K562 (cell line): ENCODE results near the gene NCCRP1. TPM values are rescaled to one million over a fixed set of nuclear protein-coding genes. Genes with fewer than 3 reads are reported as not detected.
A peak's percentile ranks its signal among the peaks of the same experiment; 100 is the strongest.

Experiments
- ATAC-seq: fragments of 200-7000 bp; cut with Tn5 transposase; 3 replicates; pipeline ENCODE4 v1.9.1; 2020; ENCODE audit warnings: moderate library complexity
- BruUV-seq: library from RNA; stranded (reverse); fragments of 400-500 nt; replicated peaks from 2 replicates; lab custom pipeline; 2021; lab: Mats Ljungman, UMichigan
- CTCF ChIA-PET: fragments of 300-600 bp; formaldehyde crosslinking; extraction: SDS; loops from one replicate; lab custom pipeline; 2021; ENCODE audit warnings: low intra/inter-chr PET ratio; lab: Yijun Ruan, JAX
- POLR2A ChIA-PET: fragments of 300-600, 350-650 bp; sonication (Branson Sonifier 250); formaldehyde crosslinking; extraction: SDS; loops from one replicate; lab custom pipeline; 2021; ENCODE audit warnings: antibody characterized with exemption, inconsistent platforms; lab: Yijun Ruan, JAX
- DNase-seq, 4 experiments: peaks; one replicate each; pipeline versions ENCODE4 v3.0.0 to v3.0.0-alpha.2; 2011 to 2018; ENCODE audit warnings: low spot score in 3 of 4, mixed read lengths in 3 of 4; ENCODE audit errors: extremely low read depth in 1 of 4
- FAIRE-seq: peaks from 2 replicates; lab custom pipeline; 2011; peaks lifted over from hg19 to GRCh38; lab: Jason Lieb, UNC
- H2AFZ ChIP-seq: 2 replicates; pipeline ENCODE4 v1.6.0; 2011; ENCODE audit warnings: low read depth, low read length, control low read depth, inconsistent platforms
- H3K27ac ChIP-seq: fragments of 200-600 bp; 3 replicates; pipeline ENCODE4 v1.8.0; 2011; ENCODE audit warnings: low read depth, mild to moderate bottlenecking, control low read depth, inconsistent platforms, low read length, moderate library complexity, mixed read lengths; ENCODE audit errors: extremely low read depth
- H3K27me3 ChIP-seq, 2 experiments: fragments of 300-600 bp in 1 of 2; 2 replicates in 1 of 2; 3 replicates in 1 of 2; pipeline versions ENCODE4 v1.6.0 to v1.8.0; 2011; ENCODE audit warnings: inconsistent platforms in 2 of 2, low read length in 2 of 2, mild to moderate bottlenecking in 1 of 2, mixed read lengths in 1 of 2, moderate library complexity in 1 of 2; ENCODE audit not compliant: control insufficient read depth in 2 of 2, insufficient read depth in 2 of 2
- H3K36me3 ChIP-seq: fragments of 300-600 bp; 3 replicates; pipeline ENCODE4 v1.8.0; 2011; ENCODE audit warnings: mild to moderate bottlenecking, low read length, inconsistent platforms; ENCODE audit not compliant: control insufficient read depth, insufficient read depth
- H3K4me1 ChIP-seq, 2 experiments: fragments of 200-600 bp in 1 of 2; replicated peaks in 1 of 2; 2 replicates in 1 of 2; 3 replicates in 1 of 2; pipeline versions ENCODE4 v1.5.1 to v1.8.0; 2011; ENCODE audit warnings: inconsistent platforms in 2 of 2, low read length in 2 of 2, mild to moderate bottlenecking in 1 of 2, mixed read lengths in 1 of 2, moderate library complexity in 1 of 2; ENCODE audit not compliant: control insufficient read depth in 2 of 2, insufficient read depth in 2 of 2
- H3K4me2 ChIP-seq: 2 replicates; pipeline ENCODE4 v1.6.1; 2011; ENCODE audit warnings: low read length, control low read depth, inconsistent platforms, mixed read lengths; ENCODE audit not compliant: insufficient read depth
- H3K4me3 ChIP-seq: fragments of 200-600 bp; sonication (generic), shearing (Covaris generic); 2 replicates; pipeline ENCODE4 v1.5.1; 2016; ENCODE audit warnings: control low read depth, inconsistent platforms
- H3K79me2 ChIP-seq: fragments of 200-600 bp; 3 replicates; pipeline ENCODE4 v1.8.0; 2011; ENCODE audit warnings: low read length, inconsistent platforms; ENCODE audit not compliant: control insufficient read depth, insufficient read depth
- H3K9ac ChIP-seq, 2 experiments: 2 replicates each; pipeline versions ENCODE4 v1.6.0 to v1.6.1; 2011; ENCODE audit warnings: low read depth in 2 of 2, low read length in 2 of 2, control low read depth in 1 of 2, inconsistent platforms in 1 of 2, mild to moderate bottlenecking in 1 of 2, mixed read lengths in 1 of 2; ENCODE audit not compliant: insufficient read depth in 1 of 2
- H3K9me1 ChIP-seq: one replicate; pipeline ENCODE4 v1.6.0; 2011; ENCODE audit warnings: inconsistent platforms, mild to moderate bottlenecking, low read length, moderate library complexity; ENCODE audit not compliant: control insufficient read depth, insufficient read depth
- H3K9me3 ChIP-seq: replicated peaks from 2 replicates; pipeline ENCODE4 v1.5.1; 2011; ENCODE audit warnings: low read depth, low read length, inconsistent platforms; ENCODE audit not compliant: control insufficient read depth, insufficient read depth
- H4K20me1 ChIP-seq: replicated peaks from 2 replicates; pipeline ENCODE4 v1.6.1; 2011; ENCODE audit warnings: low read length, inconsistent platforms, mixed read lengths; ENCODE audit not compliant: control insufficient read depth, insufficient read depth
- L3MBTL2 ChIP-seq: fragments of 450-650 bp; IDR thresholded peaks from 2 replicates; pipeline ENCODE4 v1.6.1; 2016; ENCODE audit warnings: mild to moderate bottlenecking, moderate library complexity
- NFIC ChIP-seq: fragments of 450-650 bp; IDR thresholded peaks from 2 replicates; pipeline ENCODE4 v1.6.1; 2017; ENCODE audit warnings: mild to moderate bottlenecking, inconsistent platforms
- NFXL1 ChIP-seq: fragments of 450-650 bp; formaldehyde crosslinking; IDR thresholded peaks from 2 replicates; pipeline ENCODE4 v1.4.0; 2021; ENCODE audit warnings: mild to moderate bottlenecking
- POLR2G ChIP-seq: fragments of 200-400 bp; formaldehyde crosslinking; IDR thresholded peaks from 2 replicates; pipeline ENCODE4 v1.6.1; 2017; ENCODE audit warnings: low read depth, mild to moderate bottlenecking, antibody characterized with exemption, low read length, moderate library complexity
- SPI1 ChIP-seq: IDR thresholded peaks from 2 replicates; pipeline ENCODE4 v1.6.1; 2011; ENCODE audit warnings: low read depth, low read length, control low read depth, borderline replicate concordance
- TRIM28 ChIP-seq: fragments of 450-650 bp; IDR thresholded peaks from 2 replicates; pipeline ENCODE4 v1.6.1; 2017
- ZSCAN29 ChIP-seq: fragments of 450-650 bp; IDR thresholded peaks from 2 replicates; pipeline ENCODE4 v1.6.1; 2017
- WGBS: fragments of 100-300 bp; shearing (Covaris generic); methylation state at CpG from one replicate; pipeline ENCODE4 v1.1.6; 2016; ENCODE audit warnings: low coverage, mixed read lengths; ENCODE audit not compliant: insufficient coverage; ENCODE audit errors: missing lambda C conversion rate; 5-methylcytosine and 5-hydroxymethylcytosine counted together
- in situ Hi-C: fragments of 300-500 bp; cut with MboI; formaldehyde crosslinking; loops from 4 replicates; pipeline ENCODE4 v1.15.0; 2018; ENCODE audit warnings: inconsistent platforms, mixed read lengths
- intact Hi-C: fragments of 100-400 bp; cut with micrococcal nuclease; formaldehyde crosslinking; loops from 2 replicates; pipeline ENCODE4 v1.14.2; 2022
- polyA plus RNA-seq, 8 experiments: library from polyadenylated mRNA; depleted of rRNA in 4 of 8; stranded (reverse) in 5 of 8; unstranded in 3 of 8; fragments of >200 nt; fragmentation: Nextera tagmentation in 2 of 8; fragmentation: Illumina TruSeq in 1 of 8; extraction: Ambion mirVana in 2 of 8; extraction: Trizol in 1 of 8; gene quantifications; 2 replicates each; pipeline versions ENCODE4 v1.2.1 to v1.2.3, GENCODE V29; 2011 to 2014; ENCODE audit warnings: inconsistent platforms in 1 of 8, missing spikeins in 1 of 8
- total RNA-seq, 7 experiments: library from RNA; depleted of rRNA in 6 of 7; stranded (reverse); fragments of >200 nt in 6 of 7; fragmentation: Illumina TruSeq in 2 of 7; extraction: Trizol in 2 of 7; gene quantifications; 2 replicates each; pipeline versions ENCODE4 v1.2.1 to v1.2.3, GENCODE V29; 2011 to 2021; ENCODE audit warnings: low replicate concordance in 1 of 7

The NCCRP1 gene
- total and polyA plus RNA-seq, 9 of the 15 experiments (the other 6 are each of a cell fraction or from before 2014, with no cell fraction given): 0.05 TPM; not detected in 8

DNA sequence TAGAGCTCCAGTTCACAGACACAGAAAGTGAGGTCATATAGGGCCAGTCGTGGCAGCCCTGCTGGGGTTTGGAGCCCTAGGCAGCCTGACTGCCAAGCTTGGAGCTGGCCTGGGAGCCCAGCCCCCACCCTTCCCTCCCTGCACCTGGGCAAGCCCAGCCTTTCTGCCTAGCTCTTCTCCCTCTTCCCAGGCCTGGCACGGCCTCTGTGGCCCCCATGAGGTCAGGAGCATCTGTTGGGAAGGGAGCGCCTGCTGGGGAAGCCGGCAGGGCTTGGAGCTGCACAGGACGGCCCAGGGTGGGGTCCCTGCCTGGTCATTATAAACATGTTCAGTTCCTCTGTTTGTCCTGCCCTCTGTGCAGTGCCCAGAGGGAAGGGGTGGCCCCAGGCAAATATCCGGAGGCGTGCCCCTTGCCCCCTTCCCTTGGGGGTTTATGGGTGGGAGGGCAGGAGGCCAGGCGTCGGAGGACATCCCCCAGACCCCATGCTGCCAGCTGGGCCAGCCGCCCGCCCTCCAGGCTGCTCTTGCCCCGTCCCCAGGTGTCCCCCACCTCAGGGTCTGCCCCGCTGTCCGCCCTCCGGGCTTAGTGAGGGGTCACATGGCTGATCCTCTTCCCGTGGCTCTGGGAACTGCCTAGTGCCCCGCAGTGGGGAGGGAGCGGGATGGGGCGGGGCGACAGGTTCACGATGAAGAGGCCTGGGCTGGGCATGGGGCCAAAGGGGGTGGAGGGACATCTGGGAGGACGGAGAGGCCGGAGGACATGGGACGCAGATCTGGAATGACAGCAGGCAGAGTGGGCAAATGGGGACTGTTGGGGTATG, 30.0 kb upstream of the NCCRP1 start:
- in situ Hi-C loops (no loop called here), intact Hi-C loops (no loop called here)
- peaks cover 18% of the 10 kb centered on the region; the same call in 2 of the 3 replicates for H3K79me2 ChIP-seq
- POLR2A ChIA-PET: no interaction called here
- H3K36me3 ChIP-seq: peaks cover 14% of the 10 kb centered on the region; the same call in 1 of the 3 replicates
- peaks cover 6 to 29% of the 10 kb centered on the region in 2 experiments; a peak in 4 of 5 replicates for H3K4me1 ChIP-seq
- peaks cover 5% of the 10 kb centered on the region for H3K9me1 ChIP-seq
- CTCF ChIA-PET: no interaction called here
- peak overlapping the region in 1 of 2 experiments; percentile 64; a peak in 1 of 4 replicates for H3K9ac ChIP-seq
- peak in 1 of 4 experiments; percentile 36 for DNase-seq
- H3K4me3 ChIP-seq: no peak overlapping the region
- no peak for TF ChIP-seq L3MBTL2
- no peak for TF ChIP-seq NFXL1 (CRISPR knock-in tag)
- TF ChIP-seq SPI1: no peak
- no peak for TF ChIP-seq ZSCAN29
- peak; percentile 75 for TF ChIP-seq NFIC
- no peak for TF ChIP-seq TRIM28
- TF ChIP-seq POLR2G: 0 out of 2 replicates have a peak, but pooled peaks have one; percentile 12
- TF ChIP-seq, all 486 proteins: peak for 2
- no peak overlapping the region for H3K27ac ChIP-seq
- peaks cover 22% of the 10 kb centered on the region; the same call in 1 of the 2 replicates for H4K20me1 ChIP-seq
- 67% methylated on average over 12 of the region's 24 CpGs for WGBS
- BruUV-seq: no TSS peak
- no peaks in the 10 kb centered on the region for H3K9me3 ChIP-seq
- ATAC-seq: peak; percentile 53
- no peak overlapping the region for H3K4me2 ChIP-seq
- H2AFZ ChIP-seq: no peak overlapping the region
- FAIRE-seq: no peak
- H3K27me3 ChIP-seq: no peaks in the 10 kb centered on the region
